ENCODE data around the gene ALCAM.
"Not testable (repeated sequence)": the region's sequence is repeated elsewhere in the genome, so short reads cannot be mapped to it uniquely, and the experiment has no call there.

ALCAM gene

GRCh38 chr3:105356988-105357387, 9.7 kb upstream of the ALCAM start:
- no peak for DNase-seq

GRCh38 chr3:105359098-105359762, 7.5 kb upstream of the ALCAM start:
- no peak for DNase-seq

GRCh38 chr3:105360003-105360402, 6.7 kb upstream of the ALCAM start:
- DNase-seq = no peak

- no peak for DNase-seq
Measured at GRCh38 chr3:105362021-105362665, 4.6 kb upstream of the ALCAM start.

GRCh38 chr3:105364128-105364527, 2.6 kb upstream of the ALCAM start:
- DNase-seq = no peak

- DNase-seq = no peak
Measured at GRCh38 chr3:105365081-105365390, 1.7 kb upstream of the ALCAM start.

- DNase-seq = no peak
Measured at GRCh38 chr3:105365391-105366325, 1.1 kb upstream of the ALCAM start.

GRCh38 chr3:105367063-105367405, 325 bp downstream of the ALCAM start:
- peak; percentile 69 for DNase-seq

GRCh38 chr3:105367406-105368213, 901 bp downstream of the ALCAM start:
- peak; percentile 88 for DNase-seq

GRCh38 chr3:105368566-105369499, 2.1 kb downstream of the ALCAM start:
- peak; percentile 80 for DNase-seq

- peak; percentile 72 for DNase-seq
Measured at GRCh38 chr3:105369500-105370371, 3.0 kb downstream of the ALCAM start.

GRCh38 chr3:105373383-105373782, 6.7 kb downstream of the ALCAM start:
- no peak for DNase-seq

GRCh38 chr3:105375750-105376511, 9.2 kb downstream of the ALCAM start:
- no peak for DNase-seq

- DNase-seq = no peak
Measured at GRCh38 chr3:105377716-105378115, 11.0 kb downstream of the ALCAM start.

GRCh38 chr3:105385179-105385578, 18.5 kb downstream of the ALCAM start:
- DNase-seq = no peak

- no peak for DNase-seq
Measured at GRCh38 chr3:105385819-105386508, 19.3 kb downstream of the ALCAM start.

- no peak for DNase-seq
Measured at GRCh38 chr3:105387122-105387751, 20.5 kb downstream of the ALCAM start.

GRCh38 chr3:105388176-105388575, 21.5 kb downstream of the ALCAM start:
- no peak for DNase-seq

GRCh38 chr3:105389759-105390158, 23.1 kb downstream of the ALCAM start:
- DNase-seq = not testable (repeated sequence)
